H1 (cell line): Measurements from ENCODE around the gene RPL28.

Experiments used
- HDAC2 ChIP-seq, 2 experiments: fragments of 300-600 bp in 1 of 2; sonication (generic) in 1 of 2; IDR thresholded peaks; 2 replicates each; pipeline ENCODE4 v1.6.1; 2011 to 2012; ENCODE audit warnings: low read depth in 2 of 2, low read length in 2 of 2, mild to moderate bottlenecking in 2 of 2, moderate library complexity in 2 of 2, borderline replicate concordance in 1 of 2, inconsistent platforms in 1 of 2
- POLR2A ChIP-seq, 2 experiments: IDR thresholded peaks; 1 replicate in 1 of 2; 2 replicates in 1 of 2; pipeline ENCODE4 v1.6.1; 2011; ENCODE audit warnings: low read depth in 2 of 2, low read length in 2 of 2, mild to moderate bottlenecking in 2 of 2; ENCODE audit errors: control extremely low read depth in 1 of 2
- RFX5 ChIP-seq: IDR thresholded peaks from 2 replicates; pipeline ENCODE4 v1.6.1; 2011; ENCODE audit warnings: low read depth, low read length, improper control_type of control experiment, borderline replicate concordance
- TF ChIP-seq, protein P1 (sequence below), 3 experiments: IDR thresholded peaks; 1 replicate in 2 of 3; 2 replicates in 1 of 3; pipeline versions ENCODE4 v1.5.1 to v1.6.1; 2011; ENCODE audit warnings: low read length in 3 of 3, mild to moderate bottlenecking in 3 of 3, inconsistent platforms in 2 of 3, low read depth in 1 of 3, moderate library complexity in 1 of 3; ENCODE audit not compliant: insufficient read depth in 1 of 3; ENCODE audit errors: control extremely low read depth in 1 of 3

DNA sequence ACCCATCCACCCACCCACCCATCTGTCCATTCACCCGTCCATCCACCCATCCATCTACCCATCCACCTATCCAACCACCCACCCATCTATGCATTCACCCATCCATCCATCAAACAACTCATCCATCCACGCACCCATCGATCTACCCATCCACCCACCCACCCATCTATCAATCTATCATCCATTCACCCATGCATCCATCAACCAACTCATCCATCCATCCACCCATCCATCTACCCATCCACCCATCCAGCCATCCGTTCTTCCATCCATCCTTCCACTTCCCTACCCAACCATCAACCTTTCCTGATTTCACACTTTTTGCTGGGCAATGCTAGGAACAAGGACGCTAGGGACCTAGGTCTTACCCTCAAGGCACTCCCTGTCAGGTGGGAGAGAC is 3.7 kb upstream of the RPL28 start:
- TF ChIP-seq POLR2A (IDR thresholded peaks at IDR 0.05; ENCODE audit: control extremely low read depth in 1 of 2, low read depth in 2 of 2, low read length in 2 of 2) (no peak), HDAC2 (IDR thresholded peaks at IDR 0.05; ENCODE audit: borderline replicate concordance in 1 of 2, low read depth in 2 of 2, low read length in 2 of 2) (no peak), RFX5 (no peak)
- TF ChIP-seq, protein P1, sequence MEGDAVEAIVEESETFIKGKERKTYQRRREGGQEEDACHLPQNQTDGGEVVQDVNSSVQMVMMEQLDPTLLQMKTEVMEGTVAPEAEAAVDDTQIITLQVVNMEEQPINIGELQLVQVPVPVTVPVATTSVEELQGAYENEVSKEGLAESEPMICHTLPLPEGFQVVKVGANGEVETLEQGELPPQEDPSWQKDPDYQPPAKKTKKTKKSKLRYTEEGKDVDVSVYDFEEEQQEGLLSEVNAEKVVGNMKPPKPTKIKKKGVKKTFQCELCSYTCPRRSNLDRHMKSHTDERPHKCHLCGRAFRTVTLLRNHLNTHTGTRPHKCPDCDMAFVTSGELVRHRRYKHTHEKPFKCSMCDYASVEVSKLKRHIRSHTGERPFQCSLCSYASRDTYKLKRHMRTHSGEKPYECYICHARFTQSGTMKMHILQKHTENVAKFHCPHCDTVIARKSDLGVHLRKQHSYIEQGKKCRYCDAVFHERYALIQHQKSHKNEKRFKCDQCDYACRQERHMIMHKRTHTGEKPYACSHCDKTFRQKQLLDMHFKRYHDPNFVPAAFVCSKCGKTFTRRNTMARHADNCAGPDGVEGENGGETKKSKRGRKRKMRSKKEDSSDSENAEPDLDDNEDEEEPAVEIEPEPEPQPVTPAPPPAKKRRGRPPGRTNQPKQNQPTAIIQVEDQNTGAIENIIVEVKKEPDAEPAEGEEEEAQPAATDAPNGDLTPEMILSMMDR (IDR thresholded peaks at IDR 0.05; ENCODE audit: control extremely low read depth in 1 of 3, insufficient read depth in 1 of 3, low read depth in 1 of 3, low read length in 3 of 3): no peak
